KMS-11 (cell line): ENCODE data around the gene ZNF678.

Experiments
- H2AFZ ChIP-seq: fragments of 200-600 bp; sonication (generic); 2 replicates; pipeline ENCODE4 v1.6.1; 2016; ENCODE audit warnings: antibody characterized with exemption, mixed run types, low read depth
- H3K27ac ChIP-seq: fragments of 200-600 bp; sonication (generic); 2 replicates; pipeline ENCODE4 v1.6.1; 2016; ENCODE audit warnings: mild to moderate bottlenecking, mixed run types
- H3K27me3 ChIP-seq: fragments of 200-600 bp; sonication (generic); 2 replicates; pipeline ENCODE4 v1.6.1; 2017; ENCODE audit warnings: mild to moderate bottlenecking, low read depth, mixed run types, moderate library complexity; ENCODE audit not compliant: insufficient read depth
- H3K36me3 ChIP-seq: fragments of 200-600 bp; sonication (generic); 2 replicates; pipeline ENCODE4 v1.6.1; 2017; ENCODE audit warnings: mild to moderate bottlenecking, mixed run types; ENCODE audit not compliant: insufficient read depth
- H3K4me1 ChIP-seq: fragments of 200-600 bp; sonication (generic); 2 replicates; pipeline ENCODE4 v1.6.1; 2016; ENCODE audit warnings: mild to moderate bottlenecking, low read depth, mixed run types; ENCODE audit not compliant: poor library complexity, severe bottlenecking
- H3K4me2 ChIP-seq: fragments of 200-600 bp; sonication (generic); 2 replicates; pipeline ENCODE4 v1.7.0; 2016; ENCODE audit warnings: mild to moderate bottlenecking, mixed run types
- H3K4me3 ChIP-seq: fragments of 200-600 bp; sonication (generic); IDR thresholded peaks from 2 replicates; pipeline ENCODE4 v1.6.1; 2017; ENCODE audit warnings: low read depth, low read length, mixed read lengths; ENCODE audit not compliant: insufficient read depth
- H3K79me2 ChIP-seq: fragments of 200-600 bp; sonication (generic); 2 replicates; pipeline ENCODE4 v1.6.1; 2016; ENCODE audit warnings: low read depth, mixed run types; ENCODE audit not compliant: insufficient read depth
- H3K9ac ChIP-seq: fragments of 200-600 bp; sonication (generic); 2 replicates; pipeline ENCODE4 v1.6.1; 2016; ENCODE audit warnings: mild to moderate bottlenecking, mixed run types
- H4K20me1 ChIP-seq: fragments of 200-600 bp; sonication (generic); 2 replicates; pipeline ENCODE4 v1.6.1; 2016; ENCODE audit warnings: mild to moderate bottlenecking, mixed run types; ENCODE audit not compliant: insufficient read depth
- TF ChIP-seq, protein P1 (sequence below): fragments of 200-600 bp; sonication (generic); conservative IDR thresholded peaks from 2 replicates; pipeline ENCODE4 v1.6.1; 2017; ENCODE audit warnings: low read depth, mild to moderate bottlenecking, antibody characterized with exemption, low read length, moderate library complexity, mixed read lengths

Gene ZNF678

DNA sequence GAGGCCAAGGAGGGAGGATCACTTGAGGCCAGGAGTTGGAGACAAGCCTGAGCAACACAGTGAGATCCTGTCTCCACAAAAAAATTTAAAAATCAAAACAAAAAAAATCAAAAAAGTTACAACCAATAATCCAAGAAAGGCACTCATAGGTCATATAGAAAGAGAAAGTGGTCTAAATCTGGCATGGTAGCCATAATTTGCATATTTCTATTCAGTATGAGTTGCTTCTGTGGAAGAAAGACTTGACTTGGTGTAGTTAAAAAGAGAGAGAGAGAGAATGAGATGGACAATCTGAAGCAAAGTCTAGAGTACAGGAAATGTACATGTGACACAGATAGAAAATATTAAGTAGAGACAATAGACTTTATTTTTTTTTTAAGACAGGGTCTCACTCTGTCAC, 149.3 kb downstream of the ZNF678 start:
- Histone ChIP-seq H4K20me1 (no peaks in the 10 kb centered on the region), H3K4me3 (no peak overlapping the region), H2AFZ (no peak overlapping the region), H3K4me2 (no peak overlapping the region), H3K79me2 (no peaks in the 10 kb centered on the region), H3K4me1 (no peaks in the 10 kb centered on the region), H3K36me3 (no peaks in the 10 kb centered on the region), H3K27ac (no peak overlapping the region), H3K9ac (no peak overlapping the region), H3K27me3 (no peaks in the 10 kb centered on the region)
- TF ChIP-seq, protein P1, sequence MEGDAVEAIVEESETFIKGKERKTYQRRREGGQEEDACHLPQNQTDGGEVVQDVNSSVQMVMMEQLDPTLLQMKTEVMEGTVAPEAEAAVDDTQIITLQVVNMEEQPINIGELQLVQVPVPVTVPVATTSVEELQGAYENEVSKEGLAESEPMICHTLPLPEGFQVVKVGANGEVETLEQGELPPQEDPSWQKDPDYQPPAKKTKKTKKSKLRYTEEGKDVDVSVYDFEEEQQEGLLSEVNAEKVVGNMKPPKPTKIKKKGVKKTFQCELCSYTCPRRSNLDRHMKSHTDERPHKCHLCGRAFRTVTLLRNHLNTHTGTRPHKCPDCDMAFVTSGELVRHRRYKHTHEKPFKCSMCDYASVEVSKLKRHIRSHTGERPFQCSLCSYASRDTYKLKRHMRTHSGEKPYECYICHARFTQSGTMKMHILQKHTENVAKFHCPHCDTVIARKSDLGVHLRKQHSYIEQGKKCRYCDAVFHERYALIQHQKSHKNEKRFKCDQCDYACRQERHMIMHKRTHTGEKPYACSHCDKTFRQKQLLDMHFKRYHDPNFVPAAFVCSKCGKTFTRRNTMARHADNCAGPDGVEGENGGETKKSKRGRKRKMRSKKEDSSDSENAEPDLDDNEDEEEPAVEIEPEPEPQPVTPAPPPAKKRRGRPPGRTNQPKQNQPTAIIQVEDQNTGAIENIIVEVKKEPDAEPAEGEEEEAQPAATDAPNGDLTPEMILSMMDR = no peak

DNA sequence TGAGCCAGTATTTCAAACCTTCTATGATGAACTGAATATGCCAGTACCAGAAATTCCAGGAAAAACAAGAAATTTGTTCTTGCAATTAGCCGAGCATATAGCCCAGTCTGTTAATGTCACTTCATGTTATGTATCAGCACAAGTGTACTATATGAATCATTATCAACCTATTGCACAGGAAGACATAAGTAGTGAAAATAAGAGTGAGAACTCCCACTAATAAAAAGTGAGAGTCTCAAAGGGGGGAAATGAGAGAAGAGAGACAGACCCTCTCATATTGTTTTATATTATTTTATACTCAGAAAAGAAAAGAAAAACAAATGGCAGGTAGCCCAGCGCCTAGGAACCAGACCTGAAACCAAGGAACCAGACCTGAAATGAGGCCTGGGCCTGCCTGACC, 155.6 kb downstream of the ZNF678 start:
- TF ChIP-seq, protein P1 = no peak
- Histone ChIP-seq H3K4me1 (no peaks in the 10 kb centered on the region), H3K27me3 (no peaks in the 10 kb centered on the region), H3K36me3 (no peaks in the 10 kb centered on the region), H3K9ac (no peak overlapping the region), H4K20me1 (no peaks in the 10 kb centered on the region), H3K27ac (no peak overlapping the region), H3K4me2 (no peak overlapping the region), H3K4me3 (no peak overlapping the region), H3K79me2 (no peaks in the 10 kb centered on the region), H2AFZ (no peak overlapping the region)

DNA sequence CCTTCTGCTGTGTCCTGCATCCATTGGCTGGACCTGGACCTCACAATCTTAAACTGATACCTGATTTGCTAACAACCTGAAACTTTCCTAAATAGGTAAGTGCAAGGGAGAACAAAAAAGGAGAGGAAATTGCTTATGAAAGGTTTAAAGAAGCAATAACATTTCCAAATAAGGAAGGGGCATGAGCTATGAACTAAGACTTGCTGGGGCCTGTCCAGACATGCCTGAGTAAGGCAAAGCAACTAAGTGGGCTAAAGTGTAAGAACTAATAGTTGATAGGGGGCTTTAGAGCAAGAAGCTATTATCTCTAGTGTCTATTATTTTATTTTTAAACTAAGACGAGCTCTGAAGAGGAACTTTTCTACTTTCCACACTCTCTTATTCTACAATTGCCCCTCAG, 160.1 kb downstream of the ZNF678 start:
- Histone ChIP-seq H3K27ac (no peak overlapping the region), H2AFZ (no peak overlapping the region), H3K4me1 (peaks cover 7% of the 10 kb centered on the region), H3K36me3 (no peaks in the 10 kb centered on the region), H4K20me1 (no peaks in the 10 kb centered on the region), H3K4me2 (no peak overlapping the region), H3K27me3 (no peaks in the 10 kb centered on the region), H3K9ac (no peak overlapping the region), H3K79me2 (no peaks in the 10 kb centered on the region), H3K4me3 (no peak overlapping the region)
- TF ChIP-seq, protein P1 = no peak

DNA sequence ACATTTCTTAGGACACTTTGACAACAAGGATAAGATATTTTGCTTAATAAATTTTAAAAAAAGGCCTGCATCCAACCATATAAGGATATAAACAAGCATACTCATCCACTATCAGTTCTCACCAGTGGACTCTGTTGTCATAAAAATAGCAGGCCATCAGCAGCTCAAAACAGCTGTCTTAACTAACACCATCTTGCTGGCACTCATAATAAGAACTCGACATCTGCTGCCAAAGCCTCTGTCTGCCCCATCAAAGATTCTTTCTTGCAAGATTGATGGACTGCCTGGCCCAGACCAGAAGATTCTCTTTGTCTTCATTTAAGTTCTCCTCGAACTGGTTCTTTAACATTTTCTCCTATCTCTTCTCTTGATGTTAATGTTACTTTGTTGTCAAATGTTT, 161.7 kb downstream of the ZNF678 start:
- H3K79me2 ChIP-seq = no peaks in the 10 kb centered on the region
- H4K20me1 ChIP-seq = no peaks in the 10 kb centered on the region
- H3K27ac ChIP-seq = no peak overlapping the region
- no peak overlapping the region for H3K9ac ChIP-seq
- no peak overlapping the region for H2AFZ ChIP-seq
- H3K4me3 ChIP-seq = no peak overlapping the region
- peaks cover 20% of the 10 kb centered on the region for H3K4me1 ChIP-seq
- H3K27me3 ChIP-seq = no peaks in the 10 kb centered on the region
- no peak overlapping the region for H3K4me2 ChIP-seq
- no peaks in the 10 kb centered on the region for H3K36me3 ChIP-seq
- TF ChIP-seq, protein P1 = no peak
